HCT116 (cell line): ENCODE data around the gene FRAS1. TPM values are rescaled to one million over a fixed set of nuclear protein-coding genes. Genes with fewer than 3 reads are reported as not detected.

Source experiments
- ATAC-seq: fragments of 200-7000 bp; cut with Tn5 transposase; 2 replicates; pipeline ENCODE4 v1.9.1; 2020; ENCODE audit warnings: mild to moderate bottlenecking, moderate library complexity
- BruUV-seq: library from RNA; stranded (reverse); fragments of 400-500 nt; replicated peaks from 2 replicates; lab custom pipeline; 2021; lab: Mats Ljungman, UMichigan
- CTCF ChIA-PET: fragments of 300-600 bp; sonication (Branson Sonifier 250); formaldehyde crosslinking; loops from one replicate; lab custom pipeline; 2021; ENCODE audit warnings: antibody characterized with exemption; lab: Charles Lee
- POLR2A ChIA-PET: fragments of 300-600, 350-600 bp; sonication (Branson Sonifier 250); formaldehyde crosslinking; loops from one replicate; lab custom pipeline; 2021; ENCODE audit warnings: antibody characterized with exemption; lab: Charles Lee
- RAD21 ChIA-PET, 2 experiments: fragments of 300-600 bp; sonication (Branson Sonifier 250); formaldehyde crosslinking; loops; one replicate each; lab custom pipeline; 2023; ENCODE audit warnings: low total read pairs in 2 of 2; ENCODE audit not compliant: uncharacterized antibody in 2 of 2, unreplicated experiment in 2 of 2, low non-redundant PET in 1 of 2; lab: Charles Lee
- DNase-seq: peaks from one replicate; pipeline ENCODE4 v3.0.0-alpha.2; 2010; ENCODE audit warnings: low read depth, low spot score
- H2AFZ ChIP-seq: fragments of 200-600 bp; shearing (Covaris generic), sonication (generic); 2 replicates; pipeline ENCODE4 v1.6.1; 2017; ENCODE audit warnings: low read depth, mixed run types, mixed read lengths, antibody characterized with exemption, low read length; ENCODE audit not compliant: poor library complexity, severe bottlenecking
- H3K27ac ChIP-seq: 2 replicates; pipeline ENCODE4 v1.5.1; 2012; ENCODE audit warnings: low read depth, low read length
- H3K27me3 ChIP-seq: fragments of 200-600 bp; sonication (generic); 2 replicates; pipeline ENCODE4 v1.6.1; 2016; ENCODE audit warnings: mixed run types, low read length, mixed read lengths; ENCODE audit not compliant: insufficient read depth
- H3K36me3 ChIP-seq, 2 experiments: fragments of 200-500 bp in 1 of 2; fragments of 200-600 bp in 1 of 2; sonication (Bioruptor generic) in 1 of 2; sonication (generic) in 1 of 2; 2 replicates each; pipeline versions ENCODE4 v1.5.1 to v1.6.1; 2014 to 2016; ENCODE audit warnings: low read length in 2 of 2, inconsistent platforms in 1 of 2, mixed read lengths in 1 of 2, mixed run types in 1 of 2; ENCODE audit not compliant: insufficient read depth in 2 of 2, control insufficient read depth in 1 of 2
- H3K4me1 ChIP-seq, 2 experiments: fragments of 200-600 bp in 1 of 2; sonication (generic) in 1 of 2; 2 replicates each; pipeline versions ENCODE4 v1.5.1 to v1.6.1; 2012 to 2017; ENCODE audit warnings: low read length in 2 of 2, inconsistent platforms in 1 of 2, mild to moderate bottlenecking in 1 of 2, mixed read lengths in 1 of 2, mixed run types in 1 of 2, moderate library complexity in 1 of 2; ENCODE audit not compliant: insufficient read depth in 2 of 2, control insufficient read depth in 1 of 2
- H3K4me2 ChIP-seq: fragments of 200-600 bp; sonication (generic); 2 replicates; pipeline ENCODE4 v1.6.1; 2017; ENCODE audit warnings: mixed run types, low read length, mixed read lengths
- H3K4me3 ChIP-seq, 2 experiments: fragments of 200-600 bp in 1 of 2; sonication (generic) in 1 of 2; replicated peaks in 1 of 2; 2 replicates each; pipeline ENCODE4 v1.5.1; 2011 to 2016; ENCODE audit warnings: low read length in 2 of 2, control low read depth in 1 of 2, low read depth in 1 of 2, mild to moderate bottlenecking in 1 of 2, mixed read lengths in 1 of 2, mixed run types in 1 of 2
- H3K79me2 ChIP-seq: fragments of 200-600 bp; sonication (generic); 2 replicates; pipeline ENCODE4 v1.6.1; 2017; ENCODE audit warnings: mild to moderate bottlenecking, mixed run types, low read length, moderate library complexity, mixed read lengths; ENCODE audit not compliant: insufficient read depth
- H3K9ac ChIP-seq: fragments of 200-600 bp; sonication (generic); 2 replicates; pipeline ENCODE4 v1.6.1; 2016; ENCODE audit warnings: low read length, mixed read lengths
- H3K9me2 ChIP-seq: fragments of 200-600 bp; sonication (generic), shearing (Covaris generic); 2 replicates; pipeline ENCODE4 v1.6.1; 2017; ENCODE audit warnings: mixed run types, mild to moderate bottlenecking, moderate library complexity; ENCODE audit not compliant: insufficient read depth
- H3K9me3 ChIP-seq, 2 experiments: fragments of 200-500 bp in 1 of 2; fragments of 200-600 bp in 1 of 2; sonication (Bioruptor generic) in 1 of 2; sonication (generic) in 1 of 2; 2 replicates each; pipeline ENCODE4 v1.6.1; 2014 to 2017; ENCODE audit warnings: low read length in 2 of 2, mixed read lengths in 2 of 2, inconsistent platforms in 1 of 2, low read depth in 1 of 2, mild to moderate bottlenecking in 1 of 2, mixed run types in 1 of 2, moderate library complexity in 1 of 2; ENCODE audit not compliant: control insufficient read depth in 1 of 2, insufficient read depth in 1 of 2
- H4K20me1 ChIP-seq: fragments of 200-600 bp; sonication (generic), shearing (Covaris generic); 2 replicates; pipeline ENCODE4 v1.6.1; 2017; ENCODE audit warnings: mixed run types, mild to moderate bottlenecking, moderate library complexity; ENCODE audit not compliant: insufficient read depth
- CBX3 ChIP-seq: IDR thresholded peaks from 2 replicates; pipeline ENCODE4 v1.6.1; 2012; ENCODE audit warnings: low read depth
- CEBPB ChIP-seq: IDR thresholded peaks from 2 replicates; pipeline ENCODE4 v1.6.1; 2012; ENCODE audit warnings: low read depth
- ELF1 ChIP-seq: IDR thresholded peaks from 2 replicates; pipeline ENCODE4 v1.6.1; 2012; ENCODE audit warnings: low read depth, borderline replicate concordance
- EZH2phosphoT487 ChIP-seq: fragments of 200-600 bp; IDR thresholded peaks from 2 replicates; pipeline ENCODE4 v1.6.1; 2018; ENCODE audit warnings: antibody characterized with exemption, borderline replicate concordance
- POLR2A ChIP-seq: IDR thresholded peaks from 2 replicates; pipeline ENCODE4 v1.7.0; 2011; ENCODE audit warnings: borderline replicate concordance; ENCODE audit not compliant: insufficient read depth, insufficient read length; ENCODE audit errors: extremely low read depth
- POLR2AphosphoS5 ChIP-seq: IDR thresholded peaks from 2 replicates; pipeline ENCODE4 v1.6.1; 2011; ENCODE audit warnings: mild to moderate bottlenecking, low read depth, low read length, moderate library complexity
- REST ChIP-seq: IDR thresholded peaks from 2 replicates; pipeline ENCODE4 v1.6.1; 2012; ENCODE audit warnings: low read depth
- SP1 ChIP-seq: IDR thresholded peaks from 2 replicates; pipeline ENCODE4 v1.6.1; 2012; ENCODE audit warnings: low read depth
- ZBTB33 ChIP-seq: IDR thresholded peaks from 2 replicates; pipeline ENCODE4 v1.6.1; 2011; ENCODE audit warnings: mild to moderate bottlenecking, low read length, moderate library complexity; ENCODE audit not compliant: insufficient replicate concordance; ENCODE audit errors: extremely low read depth
- ZNF274 ChIP-seq: fragments of 200-500 bp; sonication (Bioruptor generic); IDR thresholded peaks from 2 replicates; pipeline ENCODE4 v1.6.1; 2014; ENCODE audit warnings: mild to moderate bottlenecking, low read depth, low read length, inconsistent platforms
- intact Hi-C: fragments of 100-400 bp; cut with micrococcal nuclease; formaldehyde crosslinking; loops from 2 replicates; pipeline ENCODE4 v1.10.0; 2022
- total RNA-seq: library from RNA; stranded (reverse); gene quantifications from one replicate; pipeline ENCODE4 v1.2.1, GENCODE V29; 2021; ENCODE audit not compliant: unreplicated experiment

The FRAS1 gene
- total RNA-seq, 1 experiment from 2014 or later, result 33.5 TPM

GRCh38 chr4:78476108-78476704 is 419.1 kb downstream of the FRAS1 start:
- H3K36me3 ChIP-seq, result peaks cover under 1 to 1% of the 10 kb centered on the region in 2 experiments; a peak in 1 of 4 replicates
- H3K4me2 ChIP-seq, result no peak overlapping the region
- CTCF ChIA-PET, result no interaction called here
- no peak overlapping the region for H3K4me3 ChIP-seq
- H3K27me3 ChIP-seq, result no peaks in the 10 kb centered on the region
- TF ChIP-seq POLR2AphosphoS5 (no peak), ZNF274 (no peak), EZH2phosphoT487 (no peak), CBX3 (no peak), POLR2A (no peak), ZBTB33 (no peak), CEBPB (no peak), REST (no peak), ELF1 (no peak), SP1 (no peak)
- POLR2A ChIA-PET, result no interaction called here
- H3K9me2 ChIP-seq, result no peaks in the 10 kb centered on the region
- BruUV-seq, result no TSS peak
- no peak overlapping the region for H2AFZ ChIP-seq
- no peak overlapping the region for H3K27ac ChIP-seq
- intact Hi-C loops, result no loop called here
- no peaks in the 10 kb centered on the region for H4K20me1 ChIP-seq
- H3K9me3 ChIP-seq, result no peaks in the 10 kb centered on the region
- no peaks in the 10 kb centered on the region for H3K4me1 ChIP-seq
- DNase-seq (no peak), ATAC-seq (no peak)
- H3K79me2 ChIP-seq, result no peaks in the 10 kb centered on the region
- RAD21 ChIA-PET, result no interaction called here
- no peak overlapping the region for H3K9ac ChIP-seq
